ENCODE results near the gene MAOA.

MAOA gene

GRCh38 chrX:43699475-43699874 lies 43.4 kb downstream of the MAOA start:
- Histone ChIP-seq H3K9ac (ENCODE audit: low read depth, low read length) (no peak overlapping the region), H3K9me3 (ENCODE audit: control insufficient read depth, insufficient read depth, low read length) (no peaks in the 10 kb centered on the region), H3K4me1 (ENCODE audit: control insufficient read depth, insufficient read depth, low read length) (no peaks in the 10 kb centered on the region), H3K4me3 (ENCODE audit: low read depth, low read length) (no peak overlapping the region), H3K27me3 (ENCODE audit: control insufficient read depth, insufficient read depth, low read length) (no peaks in the 10 kb centered on the region), H3K36me3 (ENCODE audit: control insufficient read depth, insufficient read depth, low read length) (no peaks in the 10 kb centered on the region)

- no peaks in the 10 kb centered on the region for H3K36me3 ChIP-seq (ENCODE audit: control insufficient read depth, insufficient read depth, low read length)
- no peaks in the 10 kb centered on the region for H3K27me3 ChIP-seq (ENCODE audit: control insufficient read depth, insufficient read depth, low read length)
- H3K9ac ChIP-seq (ENCODE audit: low read depth, low read length) = no peak overlapping the region
- H3K4me3 ChIP-seq (ENCODE audit: low read depth, low read length) = no peak overlapping the region
- H3K9me3 ChIP-seq (ENCODE audit: control insufficient read depth, insufficient read depth, low read length) = no peaks in the 10 kb centered on the region
- H3K4me1 ChIP-seq (ENCODE audit: control insufficient read depth, insufficient read depth, low read length) = no peaks in the 10 kb centered on the region
These were observed 46.0 kb downstream of the MAOA start for GRCh38 chrX:43702079-43702524.

- H3K36me3 ChIP-seq (ENCODE audit: control insufficient read depth, insufficient read depth, low read length) = no peaks in the 10 kb centered on the region
- H3K4me1 ChIP-seq (ENCODE audit: control insufficient read depth, insufficient read depth, low read length) = no peaks in the 10 kb centered on the region
- H3K9me3 ChIP-seq (ENCODE audit: control insufficient read depth, insufficient read depth, low read length) = no peaks in the 10 kb centered on the region
- H3K4me3 ChIP-seq (ENCODE audit: low read depth, low read length) = no peak overlapping the region
- no peaks in the 10 kb centered on the region for H3K27me3 ChIP-seq (ENCODE audit: control insufficient read depth, insufficient read depth, low read length)
- H3K9ac ChIP-seq (ENCODE audit: low read depth, low read length) = no peak overlapping the region
These were observed 46.6 kb downstream of the MAOA start for GRCh38 chrX:43702660-43703059.

- no peak overlapping the region for H3K4me3 ChIP-seq (ENCODE audit: low read depth, low read length)
- H3K4me1 ChIP-seq (ENCODE audit: control insufficient read depth, insufficient read depth, low read length) = no peaks in the 10 kb centered on the region
- H3K27me3 ChIP-seq (ENCODE audit: control insufficient read depth, insufficient read depth, low read length) = no peaks in the 10 kb centered on the region
- H3K36me3 ChIP-seq (ENCODE audit: control insufficient read depth, insufficient read depth, low read length) = no peaks in the 10 kb centered on the region
- no peak overlapping the region for H3K9ac ChIP-seq (ENCODE audit: low read depth, low read length)
- no peaks in the 10 kb centered on the region for H3K9me3 ChIP-seq (ENCODE audit: control insufficient read depth, insufficient read depth, low read length)
These were observed 47.2 kb downstream of the MAOA start for GRCh38 chrX:43703211-43703791.

GRCh38 chrX:43706786-43707370 lies 50.8 kb downstream of the MAOA start:
- Histone ChIP-seq H3K36me3 (ENCODE audit: control insufficient read depth, insufficient read depth, low read length) (no peaks in the 10 kb centered on the region), H3K9me3 (ENCODE audit: control insufficient read depth, insufficient read depth, low read length) (no peaks in the 10 kb centered on the region), H3K9ac (ENCODE audit: low read depth, low read length) (no peak overlapping the region), H3K27me3 (ENCODE audit: control insufficient read depth, insufficient read depth, low read length) (no peaks in the 10 kb centered on the region), H3K4me1 (ENCODE audit: control insufficient read depth, insufficient read depth, low read length) (no peaks in the 10 kb centered on the region), H3K4me3 (ENCODE audit: low read depth, low read length) (no peak overlapping the region)

GRCh38 chrX:43707812-43708548 lies 51.9 kb downstream of the MAOA start:
- Histone ChIP-seq H3K36me3 (ENCODE audit: control insufficient read depth, insufficient read depth, low read length) (no peaks in the 10 kb centered on the region), H3K9me3 (ENCODE audit: control insufficient read depth, insufficient read depth, low read length) (no peaks in the 10 kb centered on the region), H3K4me3 (ENCODE audit: low read depth, low read length) (no peak overlapping the region), H3K9ac (ENCODE audit: low read depth, low read length) (no peak overlapping the region), H3K27me3 (ENCODE audit: control insufficient read depth, insufficient read depth, low read length) (no peaks in the 10 kb centered on the region), H3K4me1 (ENCODE audit: control insufficient read depth, insufficient read depth, low read length) (no peaks in the 10 kb centered on the region)

GRCh38 chrX:43716144-43716543 lies 60.0 kb downstream of the MAOA start:
- Histone ChIP-seq H3K9ac (ENCODE audit: low read depth, low read length) (no peak overlapping the region), H3K36me3 (ENCODE audit: control insufficient read depth, insufficient read depth, low read length) (no peaks in the 10 kb centered on the region), H3K27me3 (ENCODE audit: control insufficient read depth, insufficient read depth, low read length) (no peaks in the 10 kb centered on the region), H3K4me3 (ENCODE audit: low read depth, low read length) (no peak overlapping the region), H3K9me3 (ENCODE audit: control insufficient read depth, insufficient read depth, low read length) (peaks cover 4% of the 10 kb centered on the region), H3K4me1 (ENCODE audit: control insufficient read depth, insufficient read depth, low read length) (no peaks in the 10 kb centered on the region)

GRCh38 chrX:43716696-43717095 lies 60.6 kb downstream of the MAOA start:
- Histone ChIP-seq H3K36me3 (ENCODE audit: control insufficient read depth, insufficient read depth, low read length) (no peaks in the 10 kb centered on the region), H3K27me3 (ENCODE audit: control insufficient read depth, insufficient read depth, low read length) (no peaks in the 10 kb centered on the region), H3K9ac (ENCODE audit: low read depth, low read length) (no peak overlapping the region), H3K4me1 (ENCODE audit: control insufficient read depth, insufficient read depth, low read length) (no peaks in the 10 kb centered on the region), H3K4me3 (ENCODE audit: low read depth, low read length) (no peak overlapping the region), H3K9me3 (ENCODE audit: control insufficient read depth, insufficient read depth, low read length) (peaks cover 4% of the 10 kb centered on the region)

GRCh38 chrX:43717161-43717560 lies 61.1 kb downstream of the MAOA start:
- Histone ChIP-seq H3K9me3 (ENCODE audit: control insufficient read depth, insufficient read depth, low read length) (peaks cover 4% of the 10 kb centered on the region), H3K4me1 (ENCODE audit: control insufficient read depth, insufficient read depth, low read length) (no peaks in the 10 kb centered on the region), H3K4me3 (ENCODE audit: low read depth, low read length) (no peak overlapping the region), H3K9ac (ENCODE audit: low read depth, low read length) (no peak overlapping the region), H3K27me3 (ENCODE audit: control insufficient read depth, insufficient read depth, low read length) (no peaks in the 10 kb centered on the region), H3K36me3 (ENCODE audit: control insufficient read depth, insufficient read depth, low read length) (no peaks in the 10 kb centered on the region)

GRCh38 chrX:43718081-43718480 lies 62.0 kb downstream of the MAOA start:
- Histone ChIP-seq H3K9ac (ENCODE audit: low read depth, low read length) (no peak overlapping the region), H3K4me3 (ENCODE audit: low read depth, low read length) (no peak overlapping the region), H3K9me3 (ENCODE audit: control insufficient read depth, insufficient read depth, low read length) (peaks cover 4% of the 10 kb centered on the region), H3K36me3 (ENCODE audit: control insufficient read depth, insufficient read depth, low read length) (no peaks in the 10 kb centered on the region), H3K4me1 (ENCODE audit: control insufficient read depth, insufficient read depth, low read length) (no peaks in the 10 kb centered on the region), H3K27me3 (ENCODE audit: control insufficient read depth, insufficient read depth, low read length) (no peaks in the 10 kb centered on the region)

GRCh38 chrX:43718546-43718945 lies 62.4 kb downstream of the MAOA start:
- Histone ChIP-seq H3K27me3 (ENCODE audit: control insufficient read depth, insufficient read depth, low read length) (no peaks in the 10 kb centered on the region), H3K9ac (ENCODE audit: low read depth, low read length) (no peak overlapping the region), H3K4me1 (ENCODE audit: control insufficient read depth, insufficient read depth, low read length) (no peaks in the 10 kb centered on the region), H3K9me3 (ENCODE audit: control insufficient read depth, insufficient read depth, low read length) (peaks cover 4% of the 10 kb centered on the region), H3K4me3 (ENCODE audit: low read depth, low read length) (no peak overlapping the region), H3K36me3 (ENCODE audit: control insufficient read depth, insufficient read depth, low read length) (no peaks in the 10 kb centered on the region)

GRCh38 chrX:43718956-43719355 lies 62.9 kb downstream of the MAOA start:
- no peaks in the 10 kb centered on the region for H3K36me3 ChIP-seq (ENCODE audit: control insufficient read depth, insufficient read depth, low read length)
- H3K4me1 ChIP-seq (ENCODE audit: control insufficient read depth, insufficient read depth, low read length) = no peaks in the 10 kb centered on the region
- H3K9ac ChIP-seq (ENCODE audit: low read depth, low read length) = no peak overlapping the region
- H3K4me3 ChIP-seq (ENCODE audit: low read depth, low read length) = no peak overlapping the region
- H3K9me3 ChIP-seq (ENCODE audit: control insufficient read depth, insufficient read depth, low read length) = peaks cover 4% of the 10 kb centered on the region
- no peaks in the 10 kb centered on the region for H3K27me3 ChIP-seq (ENCODE audit: control insufficient read depth, insufficient read depth, low read length)

Data from iPS-15b (cell line).